ENCODE results near the gene KIF27. TPM values are rescaled to one million over a fixed set of nuclear protein-coding genes. Genes with fewer than 3 reads are reported as not detected.
"Not testable (repeated sequence)": the region's sequence is repeated elsewhere in the genome, so short reads cannot be mapped to it uniquely, and the experiment has no call there.

The KIF27 gene
- total RNA-seq, 1 experiment from 2014 or later = 1.2 TPM

- H3K4me3 ChIP-seq; DNase-seq (ENCODE audit: low read depth in 1 of 2, low spot score in 2 of 2); H3K9me3 ChIP-seq (replicated peaks); H3K36me3 ChIP-seq; H3K27ac ChIP-seq; H3K27me3 ChIP-seq (replicated peaks); H3K4me1 ChIP-seq (replicated peaks): not testable (repeated sequence)
Measured at GRCh38 chr9:83815120-83815519, 106.1 kb downstream of the KIF27 start.

DNA sequence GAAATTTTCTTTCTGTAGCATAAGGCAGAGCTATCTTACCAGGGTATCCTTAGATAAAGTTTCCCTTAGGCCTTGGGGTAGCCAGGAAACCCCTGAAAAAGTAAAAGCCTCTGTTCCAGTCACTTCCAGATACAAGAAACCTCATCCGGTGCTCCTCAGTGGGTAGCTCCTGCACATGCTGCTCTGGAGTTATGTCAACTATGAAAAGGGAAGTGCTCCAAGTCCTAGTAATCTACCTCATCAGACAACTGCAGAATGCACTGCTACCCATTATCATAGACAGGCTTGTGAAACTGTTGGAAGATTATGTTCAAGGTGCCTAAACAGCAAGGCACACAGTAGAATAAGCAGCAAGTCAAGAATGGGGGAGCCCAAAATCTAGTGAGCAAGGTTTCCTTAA, 112.0 kb downstream of the KIF27 start:
- H3K27ac ChIP-seq; H3K27me3 ChIP-seq (replicated peaks); DNase-seq (ENCODE audit: low read depth in 1 of 2, low spot score in 2 of 2); H3K9me3 ChIP-seq (replicated peaks); H3K36me3 ChIP-seq; H3K4me3 ChIP-seq; H3K4me1 ChIP-seq (replicated peaks): not testable (repeated sequence)

DNA sequence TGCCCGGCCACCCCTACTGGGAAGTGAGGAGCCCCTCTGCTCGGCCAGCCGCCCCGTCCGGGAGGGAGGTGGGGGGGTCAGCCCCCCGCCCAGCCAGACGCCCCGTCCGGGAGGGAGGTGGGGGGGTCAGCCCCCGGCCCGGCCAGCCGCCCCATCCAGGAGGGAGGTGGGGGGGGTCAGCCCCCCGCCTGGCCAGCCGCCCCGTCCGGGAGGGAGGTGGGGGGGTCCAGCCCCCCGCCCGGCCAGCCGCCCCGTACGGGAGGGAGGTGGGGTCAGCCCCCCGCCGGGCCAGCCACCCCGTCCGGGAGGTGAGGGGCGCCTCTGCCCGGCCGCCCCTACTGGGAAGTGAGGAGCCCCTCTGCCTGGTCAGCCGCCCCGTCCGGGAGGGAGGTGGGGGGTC, 116.8 kb downstream of the KIF27 start:
- H3K9me3 ChIP-seq (replicated peaks); H3K36me3 ChIP-seq; H3K27ac ChIP-seq; H3K27me3 ChIP-seq (replicated peaks); H3K4me3 ChIP-seq; H3K4me1 ChIP-seq (replicated peaks); DNase-seq (ENCODE audit: low read depth in 1 of 2, low spot score in 2 of 2): not testable (repeated sequence)

- H3K4me1 ChIP-seq (replicated peaks); H3K27ac ChIP-seq; H3K36me3 ChIP-seq; H3K27me3 ChIP-seq (replicated peaks); H3K9me3 ChIP-seq (replicated peaks); DNase-seq (ENCODE audit: low read depth in 1 of 2, low spot score in 2 of 2); H3K4me3 ChIP-seq: not testable (repeated sequence)
Measured at GRCh38 chr9:83803941-83804340, 117.3 kb downstream of the KIF27 start.

GRCh38 chr9:83800236-83801033, 120.8 kb downstream of the KIF27 start:
- no peak for DNase-seq (ENCODE audit: low read depth in 1 of 2, low spot score in 2 of 2)
- Histone ChIP-seq H3K9me3 (replicated peaks) (no peaks in the 10 kb centered on the region), H3K4me1 (replicated peaks) (no peaks in the 10 kb centered on the region), H3K27ac (no peak overlapping the region), H3K27me3 (replicated peaks) (no peaks in the 10 kb centered on the region), H3K36me3 (no peaks in the 10 kb centered on the region), H3K4me3 (no peak overlapping the region)

- Histone ChIP-seq H3K4me3 (no peak overlapping the region), H3K27me3 (replicated peaks) (no peaks in the 10 kb centered on the region), H3K9me3 (replicated peaks) (no peaks in the 10 kb centered on the region), H3K27ac (no peak overlapping the region), H3K4me1 (replicated peaks) (no peaks in the 10 kb centered on the region), H3K36me3 (no peaks in the 10 kb centered on the region)
- no peak for DNase-seq (ENCODE audit: low read depth in 1 of 2, low spot score in 2 of 2)
Measured at GRCh38 chr9:83794051-83794450, 127.2 kb downstream of the KIF27 start.

DNA sequence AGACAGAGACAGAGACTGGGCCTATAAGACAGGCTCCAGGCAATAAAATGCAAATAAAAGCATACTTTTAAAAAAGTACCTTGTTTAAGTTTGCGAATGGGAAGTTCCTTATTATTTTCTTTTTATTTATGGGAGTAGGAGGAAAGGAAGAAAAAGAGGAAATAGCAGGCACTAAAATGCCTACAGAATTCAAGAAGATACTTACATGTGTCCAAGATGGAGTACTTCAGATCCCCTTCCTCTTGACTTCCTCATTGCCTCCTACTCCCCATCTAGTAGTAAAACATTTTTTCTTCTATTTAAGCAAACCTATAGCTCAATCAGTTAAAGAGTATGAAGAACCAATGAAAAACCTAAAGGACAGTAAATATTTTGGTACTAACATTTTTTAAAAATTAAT, 128.5 kb downstream of the KIF27 start:
- no peaks in the 10 kb centered on the region for H3K27me3 ChIP-seq (replicated peaks)
- no peak overlapping the region for H3K4me3 ChIP-seq
- no peak for DNase-seq (ENCODE audit: low read depth in 1 of 2, low spot score in 2 of 2)
- no peaks in the 10 kb centered on the region for H3K9me3 ChIP-seq (replicated peaks)
- no peak overlapping the region for H3K27ac ChIP-seq
- no peaks in the 10 kb centered on the region for H3K4me1 ChIP-seq (replicated peaks)
- no peaks in the 10 kb centered on the region for H3K36me3 ChIP-seq

Other genes with a start within 250 kb of the KIF27 start
- gene UBQLN1, start 213.5 kb downstream of the KIF27 start, total RNA-seq (2014; rRNA removed; shearing (Covaris generic)) = 66.4 and 107 TPM in 2 replicates
- 0.37 and 19.0 TPM in 2 replicates for gene GKAP1, start 103.7 kb downstream of the KIF27 start, total RNA-seq (2014; rRNA removed; shearing (Covaris generic))
- 473 and 646 TPM in 2 replicates for gene HNRNPK, start 58.8 kb upstream of the KIF27 start, total RNA-seq (2014; rRNA removed; shearing (Covaris generic))
- 1.9 and 6.6 TPM in 2 replicates for gene RMI1, start 59.4 kb upstream of the KIF27 start, total RNA-seq (2014; rRNA removed; shearing (Covaris generic))

All from SJSA1 (cell line).